ENCODE measurements around the gene GALM. TPM values are rescaled to one million over a fixed set of nuclear protein-coding genes. Genes with fewer than 3 reads are reported as not detected.

GALM gene
- total RNA-seq, 1 experiment from 2014 or later = 10.0 TPM

- Histone ChIP-seq H3K4me2 (ENCODE audit: insufficient read depth, insufficient read length, low read length) (no peak overlapping the region), H4K8ac (replicated peaks; ENCODE audit: insufficient read length, low read depth, low read length) (no peak overlapping the region), H2BK5ac (ENCODE audit: insufficient read length, low read length) (no peak overlapping the region), H3K56ac (ENCODE audit: insufficient read length, low read depth, low read length) (no peak overlapping the region), H3K27me3 (ENCODE audit: insufficient read depth, low read length) (no peaks in the 10 kb centered on the region), H3K9me3 (ENCODE audit: control insufficient read depth, low read depth, low read length) (no peaks in the 10 kb centered on the region), H3K27ac (ENCODE audit: insufficient read length, low read depth, low read length) (no peak overlapping the region), H3K18ac (ENCODE audit: insufficient read length, low read depth, low read length) (no peak overlapping the region), H3K79me1 (ENCODE audit: insufficient read depth, low read depth, low read length, poor library complexity, severe bottlenecking) (no peaks in the 10 kb centered on the region), H2AFZ (ENCODE audit: low read length) (no peak overlapping the region), H4K5ac (ENCODE audit: insufficient read length, low read depth, low read length) (no peak overlapping the region), H2BK120ac (ENCODE audit: low read depth, low read length, poor library complexity, severe bottlenecking) (no peak overlapping the region), H2BK15ac (ENCODE audit: low read depth, low read length) (no peak overlapping the region), H4K20me1 (ENCODE audit: control insufficient read depth, insufficient read depth, insufficient read length) (no peaks in the 10 kb centered on the region), H3K4ac (ENCODE audit: low read depth, low read length) (no peak overlapping the region), H4K91ac (ENCODE audit: insufficient read length, low read depth, low read length) (no peak overlapping the region), H3K14ac (ENCODE audit: insufficient read depth, low read length) (no peak overlapping the region), H3K23ac (ENCODE audit: insufficient read length, low read depth, low read length) (no peak overlapping the region), H2AK5ac (ENCODE audit: insufficient read length, low read length) (no peak overlapping the region), H3T11ph (ENCODE audit: low read length) (no peak overlapping the region), H2BK12ac (ENCODE audit: insufficient read length, low read depth, low read length) (no peak overlapping the region), H3K23me2 (ENCODE audit: insufficient read length, low read depth, low read length, poor library complexity, severe bottlenecking) (no peaks in the 10 kb centered on the region), H2BK20ac (ENCODE audit: low read depth, low read length, poor library complexity, severe bottlenecking) (no peak overlapping the region), H3K4me1 (ENCODE audit: insufficient read depth, low read length) (no peaks in the 10 kb centered on the region), H3K9ac (ENCODE audit: extremely low read depth, insufficient read length, low read length) (no peak overlapping the region), H3K79me2 (ENCODE audit: insufficient read depth, low read length) (no peaks in the 10 kb centered on the region)
- Mint-ChIP-seq H3K4me3 (no peak overlapping the region), H3K9me3 (no peaks in the 10 kb centered on the region), H3K36me3 (ENCODE audit: insufficient read depth in 1 of 3, low read depth in 3 of 3) (no peaks in the 10 kb centered on the region), H3K27ac (no peak overlapping the region), H3K4me1 (peaks cover 8 to 13% of the 10 kb centered on the region in 2 experiments), H3K27me3 (ENCODE audit: low read depth) (no peaks in the 10 kb centered on the region)
- DNase-seq = no peak
- no peak for TF ChIP-seq CTCF (conservative IDR thresholded peaks at IDR 0.05)
These were observed 44.9 kb upstream of the GALM start for GRCh38 chr2:38621018-38621417.

Data from H9 (cell line).